ENCODE measurements around the gene CHKA. TPM values are rescaled to one million over a fixed set of nuclear protein-coding genes. Genes with fewer than 3 reads are reported as not detected.

The CHKA gene
- total RNA-seq, 2 experiments from 2014 or later: 15.8 to 16.7 TPM

DNA sequence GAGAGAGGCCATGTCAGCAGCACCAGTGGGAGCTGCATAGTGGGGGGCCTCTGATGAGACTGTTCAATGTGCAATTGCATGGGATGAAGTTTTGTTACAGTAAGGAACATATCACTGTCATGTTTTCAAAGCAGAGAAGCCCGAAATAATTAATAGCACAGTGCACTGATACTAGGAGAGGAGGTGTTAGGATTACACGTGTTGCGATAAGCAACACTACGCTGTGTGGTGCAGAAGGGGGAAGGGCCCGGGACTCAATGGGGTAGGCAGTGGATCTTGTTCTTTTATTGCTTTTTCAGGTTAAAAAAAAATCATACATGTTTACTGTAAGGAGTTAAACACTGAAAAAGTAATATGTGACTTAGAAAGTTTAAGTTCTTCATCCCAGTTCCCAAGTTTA lies 53.2 kb downstream of the CHKA start:
- ChIA-PET CTCF (no interaction called here), POLR2A (no interaction called here)
- Mint-ChIP-seq H3K4me3 (no peak overlapping the region), H3K27ac (no peak overlapping the region), H3K9me3 (no peaks in the 10 kb centered on the region), H3K4me1 (ENCODE audit: low read depth) (no peaks in the 10 kb centered on the region), H3K36me3 (ENCODE audit: low read depth) (peaks cover 19% of the 10 kb centered on the region), H3K27me3 (no peaks in the 10 kb centered on the region)
- intact Hi-C loops (cut with micrococcal nuclease): no loop called here
- TF ChIP-seq, protein P1, sequence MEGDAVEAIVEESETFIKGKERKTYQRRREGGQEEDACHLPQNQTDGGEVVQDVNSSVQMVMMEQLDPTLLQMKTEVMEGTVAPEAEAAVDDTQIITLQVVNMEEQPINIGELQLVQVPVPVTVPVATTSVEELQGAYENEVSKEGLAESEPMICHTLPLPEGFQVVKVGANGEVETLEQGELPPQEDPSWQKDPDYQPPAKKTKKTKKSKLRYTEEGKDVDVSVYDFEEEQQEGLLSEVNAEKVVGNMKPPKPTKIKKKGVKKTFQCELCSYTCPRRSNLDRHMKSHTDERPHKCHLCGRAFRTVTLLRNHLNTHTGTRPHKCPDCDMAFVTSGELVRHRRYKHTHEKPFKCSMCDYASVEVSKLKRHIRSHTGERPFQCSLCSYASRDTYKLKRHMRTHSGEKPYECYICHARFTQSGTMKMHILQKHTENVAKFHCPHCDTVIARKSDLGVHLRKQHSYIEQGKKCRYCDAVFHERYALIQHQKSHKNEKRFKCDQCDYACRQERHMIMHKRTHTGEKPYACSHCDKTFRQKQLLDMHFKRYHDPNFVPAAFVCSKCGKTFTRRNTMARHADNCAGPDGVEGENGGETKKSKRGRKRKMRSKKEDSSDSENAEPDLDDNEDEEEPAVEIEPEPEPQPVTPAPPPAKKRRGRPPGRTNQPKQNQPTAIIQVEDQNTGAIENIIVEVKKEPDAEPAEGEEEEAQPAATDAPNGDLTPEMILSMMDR (IDR thresholded peaks at IDR 0.05): no peak
- no peak for ATAC-seq
- no peak for DNase-seq

DNA sequence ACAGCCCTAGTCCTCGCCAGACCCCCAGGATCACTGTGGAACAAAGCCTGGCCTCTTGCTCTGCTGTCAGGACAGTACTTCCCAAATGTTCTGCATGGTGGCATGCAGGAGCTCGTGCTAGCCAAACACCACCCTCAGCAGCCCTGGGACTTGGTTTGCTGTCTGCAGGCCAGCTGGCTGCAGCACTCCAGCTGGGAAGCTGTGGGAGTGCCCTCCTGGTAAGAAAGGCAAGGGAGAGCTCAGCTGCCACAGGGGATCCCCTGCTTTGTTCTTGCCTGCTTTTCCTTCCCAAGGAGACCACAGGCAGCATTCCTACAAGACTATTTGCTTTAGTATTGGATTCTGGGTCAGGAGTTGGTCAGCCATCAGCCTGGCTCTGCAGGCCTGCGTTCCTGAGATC lies 54.4 kb downstream of the CHKA start:
- no peak for ATAC-seq
- no peaks in the 10 kb centered on the region for H3K4me1 Mint-ChIP-seq (ENCODE audit: low read depth)
- TF ChIP-seq, protein P1 (IDR thresholded peaks at IDR 0.05): no peak
- H3K36me3 Mint-ChIP-seq (ENCODE audit: low read depth): peaks cover 28% of the 10 kb centered on the region
- no peaks in the 10 kb centered on the region for H3K27me3 Mint-ChIP-seq
- no peak for DNase-seq
- intact Hi-C loops (cut with micrococcal nuclease): no loop called here
- no peaks in the 10 kb centered on the region for H3K9me3 Mint-ChIP-seq
- ChIA-PET POLR2A (no interaction called here), CTCF (no interaction called here)
- H3K27ac Mint-ChIP-seq: no peak overlapping the region
- H3K4me3 Mint-ChIP-seq: no peak overlapping the region

DNA sequence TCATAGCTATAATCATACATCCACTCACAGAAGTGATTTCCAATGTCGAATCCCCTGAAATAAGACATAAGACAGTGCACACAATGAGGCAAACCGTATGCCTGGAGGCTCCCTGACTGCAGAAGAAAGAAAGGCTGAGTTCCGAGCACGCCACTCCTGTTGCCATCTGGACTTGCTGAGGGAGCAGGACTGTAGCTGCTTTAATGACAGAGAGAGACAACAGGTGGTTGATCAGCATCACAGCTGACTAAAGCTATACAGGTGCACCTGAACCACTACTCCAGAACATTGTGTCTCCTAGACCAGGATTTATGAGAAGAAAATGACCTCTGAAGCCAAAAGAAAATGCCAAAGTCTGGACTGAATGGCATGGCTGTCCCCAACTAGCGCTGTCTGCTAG lies 55.3 kb downstream of the CHKA start:
- CTCF ChIA-PET: no interaction called here
- intact Hi-C loops (cut with micrococcal nuclease): no loop called here
- Mint-ChIP-seq H3K4me1 (ENCODE audit: low read depth) (no peaks in the 10 kb centered on the region), H3K9me3 (no peaks in the 10 kb centered on the region), H3K36me3 (ENCODE audit: low read depth) (peaks cover 30% of the 10 kb centered on the region), H3K27me3 (no peaks in the 10 kb centered on the region), H3K27ac (no peak overlapping the region), H3K4me3 (no peak overlapping the region)
- DNase-seq (no peak), ATAC-seq (no peak)
- TF ChIP-seq, protein P1 (IDR thresholded peaks at IDR 0.05): no peak
- POLR2A ChIA-PET: no interaction called here

DNA sequence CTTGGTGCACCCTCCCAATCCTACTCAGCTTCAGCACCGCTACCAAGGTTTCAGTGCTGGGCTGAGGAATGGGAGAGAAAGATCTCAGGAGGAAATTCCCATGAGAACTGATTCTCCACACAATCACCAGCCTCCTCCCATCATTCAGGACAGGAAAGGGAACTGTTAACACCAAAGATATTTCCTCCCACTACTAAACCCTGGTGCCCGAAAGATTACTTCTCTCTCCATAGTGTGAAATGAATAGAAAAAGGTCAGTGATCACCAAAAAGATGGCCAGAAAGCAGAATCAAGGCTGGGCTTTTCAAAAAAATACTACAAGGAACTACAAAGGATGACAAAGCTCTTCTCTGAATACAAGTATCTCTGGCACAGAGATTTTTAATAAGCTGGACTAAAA lies 56.3 kb downstream of the CHKA start:
- H3K36me3 Mint-ChIP-seq (ENCODE audit: low read depth): peaks cover 33% of the 10 kb centered on the region
- CTCF ChIA-PET: no interaction called here
- no peaks in the 10 kb centered on the region for H3K4me1 Mint-ChIP-seq (ENCODE audit: low read depth)
- no peak for ATAC-seq
- POLR2A ChIA-PET: no interaction called here
- no peak for DNase-seq
- TF ChIP-seq, protein P1 (IDR thresholded peaks at IDR 0.05): no peak
- H3K27ac Mint-ChIP-seq: no peak overlapping the region
- no peaks in the 10 kb centered on the region for H3K9me3 Mint-ChIP-seq
- intact Hi-C loops (cut with micrococcal nuclease): no loop called here
- no peak overlapping the region for H3K4me3 Mint-ChIP-seq
- H3K27me3 Mint-ChIP-seq: no peaks in the 10 kb centered on the region

DNA sequence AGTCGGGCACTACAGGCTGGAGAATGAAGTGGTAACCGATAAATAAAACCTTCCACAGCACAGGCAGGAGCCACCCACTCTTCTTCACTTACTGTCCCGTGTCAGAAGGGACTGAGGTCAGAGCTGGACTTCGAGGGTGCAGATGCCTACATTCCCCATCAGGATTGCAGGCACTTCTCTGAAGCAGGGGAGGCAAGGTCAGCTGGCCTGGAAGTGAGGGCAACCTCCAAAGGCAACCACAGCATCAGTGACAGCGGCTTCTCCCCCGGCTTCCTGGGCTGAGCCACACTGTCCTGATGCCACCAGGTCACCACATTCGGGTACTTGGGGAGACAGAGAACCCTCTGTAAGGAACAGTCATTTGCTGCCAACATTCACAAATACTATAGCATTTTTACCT lies 59.7 kb downstream of the CHKA start:
- CTCF ChIA-PET: no interaction called here
- H3K4me1 Mint-ChIP-seq (ENCODE audit: low read depth): no peaks in the 10 kb centered on the region
- no peak for ATAC-seq
- TF ChIP-seq, protein P1 (IDR thresholded peaks at IDR 0.05): no peak
- no peak overlapping the region for H3K27ac Mint-ChIP-seq
- H3K4me3 Mint-ChIP-seq: no peak overlapping the region
- peaks cover 26% of the 10 kb centered on the region for H3K36me3 Mint-ChIP-seq (ENCODE audit: low read depth)
- no peak for DNase-seq
- no peaks in the 10 kb centered on the region for H3K9me3 Mint-ChIP-seq
- intact Hi-C loops (cut with micrococcal nuclease): no loop called here
- POLR2A ChIA-PET: no interaction called here
- H3K27me3 Mint-ChIP-seq: no peaks in the 10 kb centered on the region
